GM21447 (cell line): ENCODE measurements around the gene LRRK2.

Experiments
- ATAC-seq: cut with Tn5 transposase; IDR thresholded peaks from one replicate; pipeline ENCODE4 v1.9.1; 2021; ENCODE audit not compliant: unreplicated experiment

The LRRK2 gene

GRCh38 chr12:40390980-40391379 lies 166.2 kb downstream of the LRRK2 start:
- no peak for ATAC-seq

- ATAC-seq = no peak
These were observed 168.2 kb downstream of the LRRK2 start for GRCh38 chr12:40393026-40393425.

- no peak for ATAC-seq
These were observed 174.9 kb downstream of the LRRK2 start for GRCh38 chr12:40399656-40400055.

- no peak for ATAC-seq
These were observed 180.6 kb downstream of the LRRK2 start for GRCh38 chr12:40405419-40405818.
